HG02970 (cell line): ENCODE results near the gene CEP295NL.
A peak's percentile ranks its signal among the peaks of the same experiment; 100 is the strongest.
"Not testable (repeated sequence)": the region's sequence is repeated elsewhere in the genome, so short reads cannot be mapped to it uniquely, and the experiment has no call there.

Experiments used
- ATAC-seq: cut with Tn5 transposase; IDR thresholded peaks from one replicate; pipeline ENCODE4 v1.9.1; 2021; ENCODE audit warnings: mild to moderate bottlenecking, moderate library complexity, moderate number of reproducible peaks; ENCODE audit not compliant: unreplicated experiment, low FRiP score

CEP295NL gene

GRCh38 chr17:78891406-78892061 is 11.5 kb downstream of the CEP295NL start:
- no peak for ATAC-seq

GRCh38 chr17:78890498-78890897 is 12.5 kb downstream of the CEP295NL start:
- ATAC-seq: peak; percentile 46

GRCh38 chr17:78890096-78890495 is 12.9 kb downstream of the CEP295NL start:
- ATAC-seq: not testable (repeated sequence)

GRCh38 chr17:78889531-78889930 is 13.5 kb downstream of the CEP295NL start:
- ATAC-seq: no peak

- ATAC-seq: no peak
Measured at GRCh38 chr17:78888941-78889518, 14.0 kb downstream of the CEP295NL start.

- ATAC-seq: no peak
Measured at GRCh38 chr17:78886954-78887353, 16.0 kb downstream of the CEP295NL start.

GRCh38 chr17:78885956-78886355 is 17.0 kb downstream of the CEP295NL start:
- ATAC-seq: no peak

- no peak for ATAC-seq
Measured at GRCh38 chr17:78884876-78885667, 17.9 kb downstream of the CEP295NL start.

GRCh38 chr17:78884148-78884825 is 18.7 kb downstream of the CEP295NL start:
- no peak for ATAC-seq

GRCh38 chr17:78883533-78884131 is 19.4 kb downstream of the CEP295NL start:
- ATAC-seq: no peak

- ATAC-seq: no peak
Measured at GRCh38 chr17:78883089-78883532, 19.9 kb downstream of the CEP295NL start.

- ATAC-seq: no peak
Measured at GRCh38 chr17:78882540-78883088, 20.4 kb downstream of the CEP295NL start.

- ATAC-seq: no peak
Measured at GRCh38 chr17:78879635-78880186, 23.3 kb downstream of the CEP295NL start.

GRCh38 chr17:78878871-78879527 is 24.0 kb downstream of the CEP295NL start:
- no peak for ATAC-seq

GRCh38 chr17:78878261-78878660 is 24.7 kb downstream of the CEP295NL start:
- no peak for ATAC-seq

GRCh38 chr17:78876954-78877517 is 26.0 kb downstream of the CEP295NL start:
- not testable (repeated sequence) for ATAC-seq

- no peak for ATAC-seq
Measured at GRCh38 chr17:78876094-78876597, 26.9 kb downstream of the CEP295NL start.

GRCh38 chr17:78875363-78876093 is 27.5 kb downstream of the CEP295NL start:
- ATAC-seq: no peak
